ENCODE results near the gene GAS6. TPM values are rescaled to one million over a fixed set of nuclear protein-coding genes. Genes with fewer than 3 reads are reported as not detected.

GAS6 gene
- total RNA-seq, 1 experiment from 2014 or later, result 20.9 TPM

GRCh38 chr13:113853518-113854237 lies 10.2 kb downstream of the GAS6 start:
- no peak for DNase-seq
- no TSS peak for BruUV-seq (replicated peaks)
- no peak overlapping the region for H3K27ac ChIP-seq (ENCODE audit: low read length)
- ATAC-seq, result no peak
- peaks cover 25% of the 10 kb centered on the region for H3K4me1 ChIP-seq (ENCODE audit: insufficient read depth, low read length)
- H3F3A ChIP-seq (ENCODE audit: low read length, unreplicated experiment), result no peaks in the 10 kb centered on the region
- no peaks in the 10 kb centered on the region for H3K9me2 ChIP-seq (replicated peaks; ENCODE audit: low read length)
- no peaks in the 10 kb centered on the region for H4K20me1 ChIP-seq (ENCODE audit: low read length)
- H3K36me3 ChIP-seq (ENCODE audit: low read depth, low read length), result no peaks in the 10 kb centered on the region
- TF ChIP-seq, protein P1, sequence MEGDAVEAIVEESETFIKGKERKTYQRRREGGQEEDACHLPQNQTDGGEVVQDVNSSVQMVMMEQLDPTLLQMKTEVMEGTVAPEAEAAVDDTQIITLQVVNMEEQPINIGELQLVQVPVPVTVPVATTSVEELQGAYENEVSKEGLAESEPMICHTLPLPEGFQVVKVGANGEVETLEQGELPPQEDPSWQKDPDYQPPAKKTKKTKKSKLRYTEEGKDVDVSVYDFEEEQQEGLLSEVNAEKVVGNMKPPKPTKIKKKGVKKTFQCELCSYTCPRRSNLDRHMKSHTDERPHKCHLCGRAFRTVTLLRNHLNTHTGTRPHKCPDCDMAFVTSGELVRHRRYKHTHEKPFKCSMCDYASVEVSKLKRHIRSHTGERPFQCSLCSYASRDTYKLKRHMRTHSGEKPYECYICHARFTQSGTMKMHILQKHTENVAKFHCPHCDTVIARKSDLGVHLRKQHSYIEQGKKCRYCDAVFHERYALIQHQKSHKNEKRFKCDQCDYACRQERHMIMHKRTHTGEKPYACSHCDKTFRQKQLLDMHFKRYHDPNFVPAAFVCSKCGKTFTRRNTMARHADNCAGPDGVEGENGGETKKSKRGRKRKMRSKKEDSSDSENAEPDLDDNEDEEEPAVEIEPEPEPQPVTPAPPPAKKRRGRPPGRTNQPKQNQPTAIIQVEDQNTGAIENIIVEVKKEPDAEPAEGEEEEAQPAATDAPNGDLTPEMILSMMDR (conservative IDR thresholded peaks at IDR 0.05; ENCODE audit: low read depth, low read length), result no peak
- TF ChIP-seq EZH2 (IDR thresholded peaks at IDR 0.05; ENCODE audit: low read length, unreplicated experiment) (no peak), EZH2phosphoT487 (IDR thresholded peaks at IDR 0.05; ENCODE audit: borderline replicate concordance, low read length) (no peak)
- CTCF ChIA-PET, result no interaction called here
- no peak overlapping the region for H3K9ac ChIP-seq (ENCODE audit: low read length)
- H3K9me3 ChIP-seq (ENCODE audit: low read length), result no peaks in the 10 kb centered on the region
- intact Hi-C loops (cut with micrococcal nuclease), result no loop called here
- H3K79me2 ChIP-seq (ENCODE audit: low read length), result peaks cover 79% of the 10 kb centered on the region
- no peaks in the 10 kb centered on the region for H3K27me3 ChIP-seq (ENCODE audit: low read length)
- POLR2A ChIA-PET (ENCODE audit: unreplicated experiment), result no interaction called here
- H3K4me3 ChIP-seq (ENCODE audit: low read length), result no peak overlapping the region
- H2AFZ ChIP-seq (ENCODE audit: low read length), result no peak overlapping the region
- no peak overlapping the region for H3K4me2 ChIP-seq (ENCODE audit: low read length)

- ChIA-PET CTCF (no interaction called here), POLR2A (ENCODE audit: unreplicated experiment) (no interaction called here)
- Histone ChIP-seq H3K79me2 (ENCODE audit: low read length) (peaks cover 80% of the 10 kb centered on the region), H3K27ac (ENCODE audit: low read length) (no peak overlapping the region), H3K36me3 (ENCODE audit: low read depth, low read length) (no peaks in the 10 kb centered on the region), H3K9me2 (replicated peaks; ENCODE audit: low read length) (no peaks in the 10 kb centered on the region), H3F3A (ENCODE audit: low read length, unreplicated experiment) (no peaks in the 10 kb centered on the region), H3K9ac (ENCODE audit: low read length) (no peak overlapping the region), H3K9me3 (ENCODE audit: low read length) (no peaks in the 10 kb centered on the region), H2AFZ (ENCODE audit: low read length) (no peak overlapping the region), H4K20me1 (ENCODE audit: low read length) (no peaks in the 10 kb centered on the region), H3K4me3 (ENCODE audit: low read length) (no peak overlapping the region), H3K4me2 (ENCODE audit: low read length) (no peak overlapping the region), H3K27me3 (ENCODE audit: low read length) (no peaks in the 10 kb centered on the region), H3K4me1 (ENCODE audit: insufficient read depth, low read length) (peaks cover 33% of the 10 kb centered on the region)
- DNase-seq (no peak), ATAC-seq (no peak)
- intact Hi-C loops (cut with micrococcal nuclease), result no loop called here
- no TSS peak for BruUV-seq (replicated peaks)
- no peak for TF ChIP-seq EZH2 (IDR thresholded peaks at IDR 0.05; ENCODE audit: low read length, unreplicated experiment)
- TF ChIP-seq, protein P1 (conservative IDR thresholded peaks at IDR 0.05; ENCODE audit: low read depth, low read length), result no peak
- TF ChIP-seq EZH2phosphoT487 (IDR thresholded peaks at IDR 0.05; ENCODE audit: borderline replicate concordance, low read length), result no peak
Measured at GRCh38 chr13:113852536-113853517, 11.0 kb downstream of the GAS6 start.
